Activated T-cell treated with anti-CD3 and anti-CD28 coated beads, Interleukin-2, amount 50 U/mL, for 72 hours (primary cell): ENCODE data around the gene SS18. TPM values are rescaled to one million over a fixed set of nuclear protein-coding genes. Genes with fewer than 3 reads are reported as not detected.

Source experiments
- ATAC-seq, 2 donors: fragments of 150-1000 bp; cut with Tn5 transposase; replicated peaks in 1 of 2; 2 replicates each; pipeline ENCODE4 v1.10.0; 2021; ENCODE audit warnings: moderate library complexity in 2 of 2, mild to moderate bottlenecking in 1 of 2
- DNase-seq, 2 donors: peaks; one replicate each; pipeline ENCODE4 v3.0.0; 2021 to 2022; ENCODE audit warnings: mixed read lengths in 1 of 2
- H3K27ac Mint-ChIP-seq: one replicate; pipeline ENCODE4 v1.8.0; 2022; ENCODE audit warnings: mild to moderate bottlenecking, moderate library complexity, mixed read lengths
- H3K27me3 Mint-ChIP-seq: one replicate; pipeline ENCODE4 v1.8.0; 2022; ENCODE audit warnings: low read depth, mixed read lengths
- H3K36me3 Mint-ChIP-seq, 2 donors: one replicate each; pipeline ENCODE4 v1.8.0; 2022; ENCODE audit warnings: mixed read lengths in 2 of 2, mild to moderate bottlenecking in 1 of 2; ENCODE audit not compliant: insufficient read depth in 2 of 2
- H3K4me1 Mint-ChIP-seq: one replicate; pipeline ENCODE4 v1.8.0; 2022; ENCODE audit warnings: low read depth, mixed read lengths
- H3K4me3 Mint-ChIP-seq, 2 donors: one replicate each; pipeline ENCODE4 v1.8.0; 2022; ENCODE audit warnings: mild to moderate bottlenecking in 2 of 2, mixed read lengths in 2 of 2, moderate library complexity in 2 of 2
- H3K9me3 Mint-ChIP-seq, 2 donors: one replicate each; pipeline ENCODE4 v1.8.0; 2022; ENCODE audit warnings: mixed read lengths in 2 of 2
- total RNA-seq, 2 donors: library from RNA; stranded (reverse); gene quantifications; one replicate each; pipeline ENCODE4 v1.2.3, GENCODE V29; 2022

Gene SS18
- total RNA-seq, 2 donors from 2014 or later: 58.6 to 59.9 TPM

DNA sequence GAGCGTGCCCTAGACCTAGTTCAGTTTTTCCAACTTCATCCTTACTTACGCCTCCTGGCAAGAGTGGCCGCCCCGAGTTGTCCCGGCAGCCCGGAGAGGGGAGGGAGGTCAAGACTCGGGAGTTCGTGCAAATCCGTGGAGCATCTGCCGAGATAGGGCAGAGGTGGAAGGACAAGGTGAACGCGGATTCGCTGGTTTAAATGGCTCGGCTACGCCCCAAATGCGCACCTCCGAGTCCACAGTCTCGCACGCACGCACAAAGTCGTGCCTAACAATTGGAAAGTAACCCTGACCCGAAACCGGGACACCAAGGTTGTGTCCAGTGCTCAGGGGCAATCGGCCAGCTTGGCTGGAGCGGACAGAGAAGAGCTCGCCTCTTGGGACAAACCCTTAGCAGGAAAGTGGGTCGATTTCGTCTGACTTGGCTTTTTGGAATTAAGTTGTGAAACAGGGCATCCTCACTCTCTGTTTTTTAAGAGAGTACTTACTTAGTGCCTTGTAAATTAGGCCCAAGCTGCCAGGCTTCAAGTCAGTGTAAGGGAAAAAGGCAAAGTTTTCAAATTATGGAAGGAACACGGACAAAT, 726 bp upstream of the SS18 start:
- Mint-ChIP-seq H3K4me1 (peaks cover 45% of the 10 kb centered on the region), H3K27ac (peak overlapping the region; percentile 97), H3K36me3 (peaks cover 0 to 6% of the 10 kb centered on the region in 2 donors), H3K9me3 (no peaks in the 10 kb centered on the region), H3K27me3 (no peaks in the 10 kb centered on the region), H3K4me3 (peak overlapping the region; percentile 94 to 96)
- ATAC-seq (peak; percentile 43 to 50), DNase-seq (no peak)

DNA sequence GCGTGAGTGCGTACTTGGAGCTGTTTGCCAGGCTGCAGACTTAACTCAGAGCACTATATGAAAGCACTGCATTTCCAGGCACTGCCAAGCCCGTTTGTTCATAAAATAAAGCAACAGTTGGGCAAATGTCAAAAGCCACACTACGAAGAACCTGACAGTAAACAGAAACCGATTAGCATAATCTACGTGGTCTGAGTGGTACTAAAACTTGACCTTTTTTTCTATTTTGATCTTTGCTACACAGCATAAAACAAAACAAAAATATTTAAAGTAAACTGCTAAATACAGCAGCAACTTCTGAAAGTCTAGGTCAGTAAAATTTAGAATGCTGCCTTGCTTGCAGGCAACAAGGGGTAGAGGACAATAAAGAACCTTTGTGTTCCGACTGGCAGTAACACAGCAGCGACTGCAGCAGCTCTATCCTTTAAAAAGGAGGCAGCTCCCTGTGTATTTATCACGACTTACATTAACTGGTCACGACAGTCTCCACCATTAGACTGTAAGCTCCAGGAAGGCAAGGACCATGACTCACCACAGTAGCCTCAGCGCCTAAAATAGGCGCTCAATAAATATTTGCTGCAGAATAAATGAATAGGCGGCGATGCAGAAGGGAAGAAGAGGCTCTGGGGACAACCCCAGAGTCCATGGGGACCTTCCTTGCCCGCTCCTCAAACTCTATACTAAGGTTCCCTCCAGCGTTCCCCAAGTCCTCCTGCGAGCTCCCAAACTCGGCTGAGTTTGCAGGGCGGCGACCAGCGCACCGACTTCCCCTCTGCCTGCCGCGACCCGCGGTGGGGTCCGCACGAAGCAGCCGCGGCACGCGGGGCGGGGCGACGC, 902 bp downstream of the SS18 start:
- DNase-seq (peak; percentile 8 to 17), ATAC-seq (peak; percentile 0 to 1)
- Mint-ChIP-seq H3K4me3 (peak overlapping the region; percentile 94 to 96), H3K36me3 (peaks cover 0 to 11% of the 10 kb centered on the region in 2 donors), H3K27ac (peak overlapping the region; percentile 85), H3K9me3 (no peaks in the 10 kb centered on the region), H3K4me1 (peaks cover 45% of the 10 kb centered on the region), H3K27me3 (no peaks in the 10 kb centered on the region)

GRCh38 chr18:26088487-26088886, 1.9 kb downstream of the SS18 start:
- DNase-seq (no peak), ATAC-seq (no peak)
- H3K36me3 Mint-ChIP-seq: peaks cover 0 to 15% of the 10 kb centered on the region in 2 donors
- H3K4me1 Mint-ChIP-seq: peaks cover 45% of the 10 kb centered on the region
- H3K27ac Mint-ChIP-seq: peak overlapping the region; percentile 85
- H3K9me3 Mint-ChIP-seq: no peaks in the 10 kb centered on the region
- no peaks in the 10 kb centered on the region for H3K27me3 Mint-ChIP-seq
- peak overlapping the region; percentile 94 to 96 for H3K4me3 Mint-ChIP-seq

DNA sequence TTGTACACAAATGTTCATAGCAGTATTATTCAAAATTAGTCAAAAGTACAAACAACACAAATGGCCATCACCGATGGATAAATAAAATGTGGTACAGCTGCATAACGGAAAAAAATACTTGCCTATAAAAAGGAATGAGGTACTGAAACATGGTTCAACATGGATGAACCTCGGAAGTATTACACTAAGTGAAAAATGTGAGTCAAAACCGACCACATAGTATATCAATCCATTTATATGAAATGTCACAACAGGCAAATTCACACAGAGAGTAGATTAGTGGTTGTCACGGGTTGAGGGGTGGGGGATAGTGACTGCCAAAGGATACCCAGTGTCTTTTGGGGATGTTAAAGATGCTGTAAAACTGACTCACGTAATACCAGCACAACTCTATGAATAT, 3.5 kb downstream of the SS18 start:
- Mint-ChIP-seq H3K4me1 (peaks cover 36% of the 10 kb centered on the region), H3K4me3 (peak overlapping the region in 1 of 2 donors; percentile 37)

GRCh38 chr18:26085056-26085455, 5.4 kb downstream of the SS18 start:
- no peak overlapping the region for H3K4me3 Mint-ChIP-seq
- H3K36me3 Mint-ChIP-seq: peaks cover 0 to 18% of the 10 kb centered on the region in 2 donors
- DNase-seq (no peak), ATAC-seq (no peak)
- H3K27me3 Mint-ChIP-seq: no peaks in the 10 kb centered on the region
- H3K27ac Mint-ChIP-seq: no peak overlapping the region
- no peaks in the 10 kb centered on the region for H3K9me3 Mint-ChIP-seq
- H3K4me1 Mint-ChIP-seq: peaks cover 27% of the 10 kb centered on the region

More for the DNA sequence above, 3.5 kb downstream of the SS18 start:
- no peaks in the 10 kb centered on the region for H3K27me3 Mint-ChIP-seq
- no peaks in the 10 kb centered on the region for H3K9me3 Mint-ChIP-seq
- no peak for DNase-seq
- no peak for ATAC-seq
- peaks cover 0 to 15% of the 10 kb centered on the region in 2 donors for H3K36me3 Mint-ChIP-seq
- H3K27ac Mint-ChIP-seq: no peak overlapping the region

- no peak for DNase-seq
- Mint-ChIP-seq H3K27ac (no peak overlapping the region), H3K36me3 (peaks cover 1 to 18% of the 10 kb centered on the region in 2 donors), H3K9me3 (no peaks in the 10 kb centered on the region), H3K27me3 (no peaks in the 10 kb centered on the region), H3K4me3 (no peak overlapping the region), H3K4me1 (peaks cover 14% of the 10 kb centered on the region)
- ATAC-seq: no peak
These were observed 7.3 kb downstream of the SS18 start for GRCh38 chr18:26083099-26083498.

- no peak overlapping the region for H3K4me3 Mint-ChIP-seq
- no peaks in the 10 kb centered on the region for H3K9me3 Mint-ChIP-seq
- H3K4me1 Mint-ChIP-seq: peaks cover 8% of the 10 kb centered on the region
- DNase-seq (no peak), ATAC-seq (no peak)
- H3K27me3 Mint-ChIP-seq: no peaks in the 10 kb centered on the region
- peaks cover 1 to 20% of the 10 kb centered on the region in 2 donors for H3K36me3 Mint-ChIP-seq
- no peak overlapping the region for H3K27ac Mint-ChIP-seq
These were observed 7.9 kb downstream of the SS18 start for GRCh38 chr18:26082475-26082874.

DNA sequence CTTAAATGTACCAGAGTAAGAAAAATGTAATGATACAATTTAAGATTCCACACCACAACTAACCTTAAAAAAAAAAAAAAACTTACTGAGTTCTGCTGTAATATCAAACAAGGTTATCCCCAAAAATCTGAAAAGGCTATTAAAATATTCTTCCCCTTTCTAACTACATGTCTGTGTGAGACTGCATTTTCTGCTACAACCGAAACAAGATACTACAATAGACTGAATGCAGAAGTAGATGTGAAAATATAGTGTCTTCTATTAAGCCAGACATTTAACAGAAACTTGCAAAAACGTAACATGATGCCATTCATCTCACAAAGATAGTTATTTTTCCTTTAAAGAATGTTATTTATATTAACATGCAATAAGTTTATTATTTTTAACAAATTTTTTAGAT, 16.2 kb downstream of the SS18 start:
- Mint-ChIP-seq H3K4me1 (no peaks in the 10 kb centered on the region), H3K9me3 (peaks cover 0 to 3% of the 10 kb centered on the region in 2 donors), H3K27ac (no peak overlapping the region), H3K36me3 (peaks cover 18 to 45% of the 10 kb centered on the region in 2 donors), H3K4me3 (no peak overlapping the region), H3K27me3 (no peaks in the 10 kb centered on the region)
- DNase-seq (no peak), ATAC-seq (no peak)

GRCh38 chr18:26073758-26074157, 16.7 kb downstream of the SS18 start:
- no peaks in the 10 kb centered on the region for H3K4me1 Mint-ChIP-seq
- H3K9me3 Mint-ChIP-seq: peaks cover 0 to 3% of the 10 kb centered on the region in 2 donors
- no peak overlapping the region for H3K4me3 Mint-ChIP-seq
- peaks cover 17 to 45% of the 10 kb centered on the region in 2 donors for H3K36me3 Mint-ChIP-seq
- no peaks in the 10 kb centered on the region for H3K27me3 Mint-ChIP-seq
- DNase-seq (no peak), ATAC-seq (no peak)
- H3K27ac Mint-ChIP-seq: no peak overlapping the region

DNA sequence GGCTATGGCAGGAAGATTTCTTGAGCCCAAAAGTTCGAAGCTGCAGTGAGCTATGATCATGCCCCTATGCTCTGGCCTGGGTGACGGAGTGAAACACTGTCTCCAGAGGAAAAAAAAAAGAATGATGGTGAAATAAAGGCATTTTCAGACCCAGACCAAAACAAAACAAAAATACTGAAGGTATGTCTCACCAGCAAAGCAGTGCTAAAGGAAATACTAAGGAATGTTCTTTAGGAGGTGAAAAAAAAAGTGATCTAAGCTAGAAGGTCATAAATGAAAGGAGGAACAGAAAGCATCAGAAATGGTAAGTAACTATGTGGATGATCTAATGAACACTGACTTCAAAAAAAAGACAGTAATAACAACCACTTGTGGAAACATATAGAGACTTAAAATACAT, 18.7 kb downstream of the SS18 start:
- DNase-seq: no peak
- peaks cover 0 to 3% of the 10 kb centered on the region in 2 donors for H3K9me3 Mint-ChIP-seq
- no peaks in the 10 kb centered on the region for H3K27me3 Mint-ChIP-seq
- H3K4me3 Mint-ChIP-seq: no peak overlapping the region
- H3K27ac Mint-ChIP-seq: peak overlapping the region; percentile 16
- peaks cover 9% of the 10 kb centered on the region for H3K4me1 Mint-ChIP-seq
- no peak for ATAC-seq
- H3K36me3 Mint-ChIP-seq: peaks cover 21 to 49% of the 10 kb centered on the region in 2 donors

DNA sequence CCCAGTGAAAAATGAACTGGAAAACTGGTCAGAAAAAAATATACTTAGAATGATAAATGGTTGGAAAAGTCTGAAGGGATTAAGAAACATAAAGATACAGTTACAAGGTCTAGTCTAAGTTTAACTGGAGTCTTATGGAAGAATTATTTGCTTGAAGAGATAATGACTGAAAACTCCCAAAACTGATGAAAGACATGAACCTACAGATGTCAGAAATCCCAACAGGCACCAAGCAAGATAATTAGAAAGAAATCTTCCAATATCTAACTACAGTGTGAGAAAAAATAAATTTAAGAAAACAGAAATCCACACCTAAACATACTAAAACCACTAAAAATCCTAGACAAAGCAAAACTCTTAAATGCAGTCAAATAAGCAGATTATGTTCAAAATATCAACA, 19.4 kb downstream of the SS18 start:
- H3K4me3 Mint-ChIP-seq: no peak overlapping the region
- no peak for DNase-seq
- H3K36me3 Mint-ChIP-seq: peaks cover 21 to 52% of the 10 kb centered on the region in 2 donors
- H3K4me1 Mint-ChIP-seq: peaks cover 9% of the 10 kb centered on the region
- H3K9me3 Mint-ChIP-seq: peaks cover 0 to 3% of the 10 kb centered on the region in 2 donors
- ATAC-seq: no peak
- no peak overlapping the region for H3K27ac Mint-ChIP-seq
- H3K27me3 Mint-ChIP-seq: no peaks in the 10 kb centered on the region

- no peak for ATAC-seq
- peaks cover 4 to 21% of the 10 kb centered on the region in 2 donors for H3K36me3 Mint-ChIP-seq
These were observed 31.1 kb downstream of the SS18 start for GRCh38 chr18:26059357-26059756.

GRCh38 chr18:26057344-26057773, 33.1 kb downstream of the SS18 start:
- Mint-ChIP-seq H3K9me3 (no peaks in the 10 kb centered on the region), H3K4me3 (no peak overlapping the region), H3K27ac (no peak overlapping the region), H3K4me1 (peaks cover 10% of the 10 kb centered on the region), H3K36me3 (peaks cover 4 to 25% of the 10 kb centered on the region in 2 donors), H3K27me3 (no peaks in the 10 kb centered on the region)
- DNase-seq (peak in 1 of 2 donors; percentile 2), ATAC-seq (no peak)

More at GRCh38 chr18:26059357-26059756, 31.1 kb downstream of the SS18 start:
- H3K27ac Mint-ChIP-seq: no peak overlapping the region
- no peaks in the 10 kb centered on the region for H3K9me3 Mint-ChIP-seq
- no peak overlapping the region for H3K4me3 Mint-ChIP-seq
- H3K4me1 Mint-ChIP-seq: peaks cover 10% of the 10 kb centered on the region
- no peaks in the 10 kb centered on the region for H3K27me3 Mint-ChIP-seq
- no peak for DNase-seq
